Hepatocyte (in vitro differentiated cells): Measurements from ENCODE around the gene TEN1. TPM values are rescaled to one million over a fixed set of nuclear protein-coding genes. Genes with fewer than 3 reads are reported as not detected.
A peak's percentile ranks its signal among the peaks of the same experiment; 100 is the strongest.

Experiments
- DNase-seq: peaks from one replicate; pipeline ENCODE4 v3.0.0-alpha.2; 2016; ENCODE audit warnings: low spot score
- H2AFZ ChIP-seq: fragments of 200-600 bp; sonication (generic); 2 replicates; pipeline ENCODE4 v1.6.0; 2016; ENCODE audit warnings: antibody characterized with exemption, mild to moderate bottlenecking
- H3K27ac ChIP-seq: fragments of 200-600 bp; sonication (generic); 2 replicates; pipeline ENCODE4 v1.5.1; 2016; ENCODE audit warnings: mild to moderate bottlenecking
- H3K27me3 ChIP-seq: fragments of 200-600 bp; sonication (generic); 2 replicates; pipeline ENCODE4 v1.6.1; 2016
- H3K36me3 ChIP-seq: fragments of 200-600 bp; sonication (generic); replicated peaks from 2 replicates; pipeline ENCODE4 v1.5.1; 2016; ENCODE audit warnings: low read depth; ENCODE audit not compliant: insufficient read depth
- H3K4me1 ChIP-seq: fragments of 200-600 bp; sonication (generic); 2 replicates; pipeline ENCODE4 v1.5.1; 2016; ENCODE audit warnings: mild to moderate bottlenecking, moderate library complexity; ENCODE audit not compliant: insufficient read depth
- H3K4me2 ChIP-seq: fragments of 200-600 bp; sonication (generic); 2 replicates; pipeline ENCODE4 v1.6.0; 2016
- H3K4me3 ChIP-seq: fragments of 200-600 bp; sonication (generic); 2 replicates; pipeline ENCODE4 v1.5.1; 2016; ENCODE audit warnings: mild to moderate bottlenecking
- H3K79me2 ChIP-seq: fragments of 200-600 bp; sonication (generic); 2 replicates; pipeline ENCODE4 v1.6.0; 2017; ENCODE audit warnings: mild to moderate bottlenecking
- H3K9me2 ChIP-seq: fragments of 200-600 bp; sonication (generic); replicated peaks from 2 replicates; pipeline ENCODE4 v1.6.0; 2017; ENCODE audit warnings: mild to moderate bottlenecking; ENCODE audit not compliant: insufficient read depth
- H3K9me3 ChIP-seq: fragments of 200-600 bp; sonication (generic); 2 replicates; pipeline ENCODE4 v1.5.1; 2016; ENCODE audit warnings: low read depth, mild to moderate bottlenecking
- H4K20me1 ChIP-seq: fragments of 200-600 bp; sonication (generic); 2 replicates; pipeline ENCODE4 v1.6.0; 2016; ENCODE audit warnings: mild to moderate bottlenecking; ENCODE audit not compliant: insufficient read depth, poor library complexity, severe bottlenecking
- CTCF ChIP-seq: fragments of 200-600 bp; sonication (generic); IDR thresholded peaks from 2 replicates; pipeline ENCODE4 v1.5.1; 2016; ENCODE audit warnings: antibody characterized with exemption, mild to moderate bottlenecking; ENCODE audit not compliant: poor library complexity
- EZH2 ChIP-seq: fragments of 200-600 bp; sonication (generic); IDR thresholded peaks from 2 replicates; pipeline ENCODE4 v1.6.1; 2016; ENCODE audit warnings: antibody characterized with exemption, mild to moderate bottlenecking, borderline replicate concordance
- EZH2phosphoT487 ChIP-seq: fragments of 200-600 bp; sonication (generic); IDR thresholded peaks from one replicate; pipeline ENCODE4 v1.6.1; 2018; ENCODE audit warnings: antibody characterized with exemption, mild to moderate bottlenecking, low read depth, moderate library complexity; ENCODE audit not compliant: unreplicated experiment, severe bottlenecking
- WGBS: methylation state at CpG from one replicate; pipeline ENCODE4 v1.1.6; 2016; ENCODE audit warnings: low lambda C conversion rate; ENCODE audit errors: missing lambda C conversion rate; 5-methylcytosine and 5-hydroxymethylcytosine counted together
- polyA plus RNA-seq: library from polyadenylated mRNA; unstranded; fragments of >200 nt; fragmentation: Nextera tagmentation; extraction: Ambion mirVana; gene quantifications from 2 replicates; pipeline ENCODE4 v1.2.1, GENCODE V29; 2016
- total RNA-seq: library from RNA; depleted of rRNA; stranded (reverse); fragments of >200 nt; gene quantifications from 2 replicates; pipeline ENCODE4 v1.2.3, GENCODE V29; 2014

TEN1 gene
- total and polyA plus RNA-seq, 2 experiments from 2014 or later: 13.3 to 29.9 TPM

- 89% methylated on average over 8 of the region's 8 CpGs for WGBS
- Histone ChIP-seq H3K79me2 (no peaks in the 10 kb centered on the region), H3K36me3 (no peaks in the 10 kb centered on the region), H3K4me3 (no peak overlapping the region), H2AFZ (no peak overlapping the region), H3K4me2 (no peak overlapping the region), H3K9me3 (no peaks in the 10 kb centered on the region), H3K27ac (no peak overlapping the region), H3K4me1 (peaks cover 9% of the 10 kb centered on the region), H3K27me3 (no peaks in the 10 kb centered on the region), H3K9me2 (no peaks in the 10 kb centered on the region), H4K20me1 (no peaks in the 10 kb centered on the region)
- DNase-seq: no peak
- no peak for TF ChIP-seq EZH2phosphoT487
- no peak for TF ChIP-seq EZH2
- TF ChIP-seq CTCF: no peak
Observed at GRCh38 chr17:76004750-76005262, 25.8 kb downstream of the TEN1 start.

GRCh38 chr17:76005263-76006149 lies 26.5 kb downstream of the TEN1 start:
- Histone ChIP-seq H3K9me2 (no peaks in the 10 kb centered on the region), H3K27ac (no peak overlapping the region), H3K9me3 (no peaks in the 10 kb centered on the region), H3K79me2 (no peaks in the 10 kb centered on the region), H3K4me1 (peaks cover 9% of the 10 kb centered on the region), H3K27me3 (no peaks in the 10 kb centered on the region), H4K20me1 (no peaks in the 10 kb centered on the region), H3K4me3 (no peak overlapping the region), H2AFZ (no peak overlapping the region), H3K4me2 (no peak overlapping the region), H3K36me3 (no peaks in the 10 kb centered on the region)
- 71% methylated on average over 16 of the region's 16 CpGs for WGBS
- TF ChIP-seq EZH2 (no peak), EZH2phosphoT487 (no peak), CTCF (peak; percentile 72)
- peak; percentile 85 for DNase-seq

- no peak overlapping the region for H3K27ac ChIP-seq
- no peak overlapping the region for H2AFZ ChIP-seq
- H3K79me2 ChIP-seq: no peaks in the 10 kb centered on the region
- 95% methylated on average over 35 of the region's 39 CpGs for WGBS
- H3K4me1 ChIP-seq: peaks cover 9% of the 10 kb centered on the region
- no peaks in the 10 kb centered on the region for H3K9me2 ChIP-seq
- H3K4me2 ChIP-seq: no peak overlapping the region
- no peak for DNase-seq
- no peaks in the 10 kb centered on the region for H4K20me1 ChIP-seq
- H3K36me3 ChIP-seq: no peaks in the 10 kb centered on the region
- H3K4me3 ChIP-seq: no peak overlapping the region
- TF ChIP-seq EZH2phosphoT487: no peak
- TF ChIP-seq EZH2: no peak
- no peak for TF ChIP-seq CTCF
- H3K9me3 ChIP-seq: no peaks in the 10 kb centered on the region
- no peaks in the 10 kb centered on the region for H3K27me3 ChIP-seq
Observed at GRCh38 chr17:76007131-76007849, 28.2 kb downstream of the TEN1 start.
